ENCODE results near the gene SEPHS1. TPM values are rescaled to one million over a fixed set of nuclear protein-coding genes. Genes with fewer than 3 reads are reported as not detected.

SEPHS1 gene
- 24.9 and 33.3 TPM in 2 replicates for total RNA-seq

GRCh38 chr10:13348216-13349017 is at the start of gene SEPHS1:
TSS of gene SEPHS1 (minus strand) at chr10:13348293. CDS start at chr10:13344950, 3,343 bp downstream.

GRCh38 chr10:13299437-13300287 is 48.4 kb downstream of the SEPHS1 start, which contains the start of gene PHYH:
TSS of gene PHYH (minus strand) at chr10:13300064. CDS start at chr10:13300042, 22 bp downstream.

Other genes starting within 250 kb of the SEPHS1 start
- gene OPTN, start 248.1 kb downstream of the SEPHS1 start, total RNA-seq = 75.7 and 86.1 TPM in 2 replicates
- 0.89 and 7.2 TPM in 2 replicates for gene MCM10, start 186.7 kb downstream of the SEPHS1 start, total RNA-seq
- gene UCMA, start 113.9 kb downstream of the SEPHS1 start, total RNA-seq = not detected in 2 replicates
- 14.8 and 15.3 TPM in 2 replicates for gene PHYH, start 48.2 kb downstream of the SEPHS1 start, total RNA-seq
- gene BEND7, start 180.7 kb upstream of the SEPHS1 start, total RNA-seq = 4.8 and 5.9 TPM in 2 replicates
- 43.2 and 45.7 TPM in 2 replicates for gene PRPF18, start 238.7 kb upstream of the SEPHS1 start, total RNA-seq